ENCODE data around the gene SRGAP2B.
"Not testable (repeated sequence)": the region's sequence is repeated elsewhere in the genome, so short reads cannot be mapped to it uniquely, and the experiment has no call there.

GRCh38 chr1:145010580-145010979, 84.5 kb downstream of the SRGAP2B start:
- TF ChIP-seq CTCF (IDR thresholded peaks at IDR 0.05; ENCODE audit: borderline replicate concordance, extremely low read depth, low read length, poor library complexity, severe bottlenecking); EZH2 (IDR thresholded peaks at IDR 0.05; ENCODE audit: borderline replicate concordance, low read depth, low read length, severe bottlenecking): not testable (repeated sequence)
